Gastroesophageal sphincter (tissue), 4 donors: Measurements from ENCODE around the gene EPHA8. TPM values are rescaled to one million over a fixed set of nuclear protein-coding genes. Genes with fewer than 3 reads are reported as not detected.

Experiments
- ATAC-seq: fragments of 150-250 bp; one replicate; pipeline ENCODE4 v1.9.1; 2016; ENCODE audit warnings: mild to moderate bottlenecking, moderate library complexity
- H3K27ac ChIP-seq, 4 donors: fragments of 200-600 bp; sonication (generic) in 3 of 4; 1 replicate in 3 of 4; 2 replicates in 1 of 4; pipeline ENCODE4 v1.5.1; 2016 to 2019
- H3K27me3 ChIP-seq: fragments of 200-600 bp; sonication (generic); one replicate; pipeline ENCODE4 v1.5.1; 2019
- H3K36me3 ChIP-seq, 2 donors: fragments of 200-600 bp; sonication (generic); one replicate each; pipeline ENCODE4 v1.5.1; 2019; ENCODE audit warnings: control low read depth in 1 of 2
- H3K4me1 ChIP-seq, 3 donors: fragments of 200-600 bp; sonication (generic); 1 replicate in 2 of 3; 2 replicates in 1 of 3; pipeline ENCODE4 v1.5.1; 2016 to 2019; ENCODE audit warnings: control low read depth in 2 of 3
- H3K4me3 ChIP-seq, 2 donors: fragments of 200-600 bp; sonication (generic); one replicate each; pipeline ENCODE4 v1.5.1; 2019; ENCODE audit warnings: mild to moderate bottlenecking in 1 of 2, moderate library complexity in 1 of 2
- H3K9me3 ChIP-seq, 3 donors: fragments of 200-600 bp; sonication (generic); one replicate each; pipeline ENCODE4 v1.5.1; 2017 to 2019; ENCODE audit warnings: control low read depth in 2 of 3
- EP300 ChIP-seq: sonication (generic); formaldehyde crosslinking; IDR thresholded peaks from one replicate; pipeline ENCODE4 v1.6.1; 2017; ENCODE audit warnings: antibody characterized with exemption, mild to moderate bottlenecking
- POLR2A ChIP-seq, 2 donors: fragments of 450-650 bp; IDR thresholded peaks; one replicate each; pipeline ENCODE4 v1.6.1; 2017; ENCODE audit warnings: antibody characterized with exemption in 2 of 2, mild to moderate bottlenecking in 2 of 2, moderate library complexity in 1 of 2
- POLR2AphosphoS5 ChIP-seq: sonication (generic); formaldehyde crosslinking; IDR thresholded peaks from one replicate; pipeline ENCODE4 v1.6.1; 2017; ENCODE audit warnings: antibody characterized with exemption
- WGBS, 2 donors: methylation state at CpG; one replicate each; pipeline ENCODE4 v1.1.5; 2018; ENCODE audit warnings: low coverage in 1 of 2; 5-methylcytosine and 5-hydroxymethylcytosine counted together
- total RNA-seq, 4 donors: library from RNA; depleted of rRNA; stranded (reverse); fragments of >200 nt; gene quantifications; one replicate each; pipeline ENCODE4 v1.1.0, GENCODE V29; 2016
- TF ChIP-seq, protein P1 (sequence below), 4 experiments: fragments of 200-600 bp in 2 of 4; fragments of 450-650 bp in 2 of 4; sonication (generic) in 1 of 4; IDR thresholded peaks; one replicate each; pipeline ENCODE4 v1.5.1; 2017 to 2019; ENCODE audit warnings: antibody characterized with exemption in 4 of 4, mild to moderate bottlenecking in 2 of 4, moderate library complexity in 2 of 4

The EPHA8 gene
- total RNA-seq, 4 donors from 2014 or later: 0.08 to 0.37 (median 0.13) TPM; not detected in 1

DNA sequence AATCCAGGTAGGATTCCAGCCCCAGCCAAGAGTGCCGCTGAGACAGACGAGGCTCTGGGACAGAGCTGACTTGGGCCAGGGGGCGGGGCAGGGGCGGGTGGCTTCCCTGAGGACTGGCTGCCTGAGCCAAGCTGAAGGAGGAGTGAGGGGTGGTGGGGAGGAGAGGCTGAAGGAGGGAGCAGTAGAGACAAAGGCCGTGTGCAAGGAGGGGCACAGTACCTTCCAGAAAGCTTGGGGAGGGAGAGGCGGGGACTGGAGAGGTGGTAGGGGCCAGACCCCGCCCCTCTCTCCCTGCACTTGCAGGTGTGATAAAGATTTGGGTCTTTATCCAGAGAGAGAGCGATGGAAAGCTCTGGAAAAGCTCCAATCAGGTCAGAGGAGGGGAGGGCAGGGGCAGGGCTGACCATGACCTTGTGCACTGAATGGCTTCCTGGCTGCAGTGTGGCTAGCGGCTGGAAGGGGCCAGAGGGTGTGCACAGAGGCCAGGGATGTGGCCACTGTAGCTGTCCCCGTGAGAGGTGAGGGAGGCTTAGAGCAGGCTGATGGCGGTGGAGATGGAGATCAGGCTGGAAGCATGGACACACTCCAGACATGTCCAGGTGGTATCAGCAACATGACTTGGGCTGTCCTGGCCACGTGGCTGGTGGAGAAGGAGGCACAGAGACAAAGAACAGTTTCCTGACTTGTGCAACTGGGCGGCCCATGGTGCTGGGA, 6.7 kb upstream of the EPHA8 start:
- Histone ChIP-seq H3K9me3 (no peaks in the 10 kb centered on the region), H3K27ac (no peak overlapping the region), H3K27me3 (peaks cover 98% of the 10 kb centered on the region), H3K4me1 (no peaks in the 10 kb centered on the region), H3K4me3 (no peak overlapping the region), H3K36me3 (no peaks in the 10 kb centered on the region)
- TF ChIP-seq EP300 (no peak), POLR2A (IDR thresholded peaks at IDR 0.05) (no peak), POLR2AphosphoS5 (no peak)
- TF ChIP-seq, protein P1, sequence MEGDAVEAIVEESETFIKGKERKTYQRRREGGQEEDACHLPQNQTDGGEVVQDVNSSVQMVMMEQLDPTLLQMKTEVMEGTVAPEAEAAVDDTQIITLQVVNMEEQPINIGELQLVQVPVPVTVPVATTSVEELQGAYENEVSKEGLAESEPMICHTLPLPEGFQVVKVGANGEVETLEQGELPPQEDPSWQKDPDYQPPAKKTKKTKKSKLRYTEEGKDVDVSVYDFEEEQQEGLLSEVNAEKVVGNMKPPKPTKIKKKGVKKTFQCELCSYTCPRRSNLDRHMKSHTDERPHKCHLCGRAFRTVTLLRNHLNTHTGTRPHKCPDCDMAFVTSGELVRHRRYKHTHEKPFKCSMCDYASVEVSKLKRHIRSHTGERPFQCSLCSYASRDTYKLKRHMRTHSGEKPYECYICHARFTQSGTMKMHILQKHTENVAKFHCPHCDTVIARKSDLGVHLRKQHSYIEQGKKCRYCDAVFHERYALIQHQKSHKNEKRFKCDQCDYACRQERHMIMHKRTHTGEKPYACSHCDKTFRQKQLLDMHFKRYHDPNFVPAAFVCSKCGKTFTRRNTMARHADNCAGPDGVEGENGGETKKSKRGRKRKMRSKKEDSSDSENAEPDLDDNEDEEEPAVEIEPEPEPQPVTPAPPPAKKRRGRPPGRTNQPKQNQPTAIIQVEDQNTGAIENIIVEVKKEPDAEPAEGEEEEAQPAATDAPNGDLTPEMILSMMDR (IDR thresholded peaks at IDR 0.05): no peak
- ATAC-seq: no peak
- WGBS, 2 donors: 22 to 43% methylated on average over 5 to 6 of the region's 13 CpGs

DNA sequence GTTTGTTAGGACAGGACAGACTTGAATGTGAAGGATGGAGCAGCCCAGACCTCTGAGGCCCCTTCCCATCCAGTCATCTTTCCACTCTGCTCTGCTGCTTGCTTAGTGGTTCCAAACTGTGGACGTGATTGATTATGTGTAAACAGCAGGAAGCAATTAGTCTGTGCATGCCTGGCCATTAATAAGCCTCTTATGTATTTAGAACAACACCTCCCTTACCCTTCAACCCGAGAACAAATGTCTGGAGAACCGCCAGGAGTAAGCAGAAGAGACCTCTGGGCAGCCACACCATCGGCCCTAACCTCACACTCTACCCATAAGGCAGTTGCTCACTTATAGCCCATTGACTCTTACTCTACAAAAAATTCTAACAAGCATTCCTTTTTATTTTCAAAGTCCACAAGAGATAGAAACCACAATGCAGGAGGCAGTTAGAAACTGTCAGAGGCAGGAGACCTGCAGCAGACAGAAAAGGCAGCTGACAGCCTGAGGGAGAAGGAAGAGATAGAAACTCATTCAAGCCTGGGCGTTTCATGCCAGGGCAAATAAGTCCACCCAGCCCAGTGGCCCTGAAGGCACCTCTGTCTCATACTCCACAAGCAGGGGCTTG, 5.8 kb upstream of the EPHA8 start:
- Histone ChIP-seq H3K4me1 (no peaks in the 10 kb centered on the region), H3K27me3 (peaks cover 98% of the 10 kb centered on the region), H3K36me3 (no peaks in the 10 kb centered on the region), H3K9me3 (no peaks in the 10 kb centered on the region), H3K27ac (no peak overlapping the region), H3K4me3 (no peak overlapping the region)
- ATAC-seq: no peak
- 25% methylated on average over 5 of the region's 5 CpGs; no CpG with 5 or more reads in 1 of the 2 donors for WGBS, 2 donors
- TF ChIP-seq POLR2AphosphoS5 (no peak), EP300 (no peak)
- TF ChIP-seq, protein P1 (IDR thresholded peaks at IDR 0.05): no peak

DNA sequence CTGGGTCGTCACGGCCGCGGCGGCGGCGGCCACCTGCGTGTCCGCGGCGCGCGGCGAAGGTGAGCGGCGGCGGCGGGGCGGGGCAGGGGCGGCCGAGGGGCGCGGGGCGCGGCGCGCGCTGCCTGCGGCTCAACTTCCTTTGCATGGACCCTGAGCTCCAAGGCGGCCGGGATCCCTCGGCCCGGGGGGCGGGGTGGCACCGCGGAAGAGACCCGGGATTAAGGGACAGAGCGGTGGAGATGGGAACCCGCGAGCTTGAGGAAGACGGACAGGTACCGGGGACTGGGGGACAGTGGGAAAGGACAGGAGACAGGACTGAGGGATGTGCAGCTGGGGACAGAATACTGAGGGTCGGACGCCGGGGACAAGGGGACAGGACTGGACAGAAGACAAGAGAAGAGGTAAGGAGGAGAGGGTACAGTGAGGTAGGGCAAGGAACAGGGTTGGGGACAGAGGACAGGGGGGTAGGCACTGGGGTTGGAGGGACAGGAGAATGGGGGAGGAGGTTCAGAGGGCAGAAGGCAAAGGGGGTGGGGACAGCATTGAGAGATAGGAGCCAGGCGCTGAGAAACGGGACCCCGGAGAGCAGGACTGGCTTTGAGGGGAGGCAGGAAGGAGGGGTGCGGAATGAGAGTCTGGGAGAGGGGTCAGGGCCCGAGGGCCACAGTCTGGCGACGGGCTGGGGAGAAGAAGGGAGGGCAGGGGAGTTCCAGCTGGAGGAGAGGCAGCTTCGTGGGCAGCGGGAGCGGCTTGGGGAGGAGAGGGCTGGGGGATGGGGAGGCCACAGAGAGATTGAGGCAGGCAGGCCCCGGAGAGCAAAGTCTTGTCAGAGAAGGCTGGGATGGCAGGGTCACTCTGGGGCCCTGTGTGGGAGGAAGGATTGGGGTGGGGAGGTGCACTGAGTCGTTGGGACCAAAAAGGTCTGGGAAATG, 648 bp downstream of the EPHA8 start:
- H3K9me3 ChIP-seq: no peaks in the 10 kb centered on the region
- peaks cover 93% of the 10 kb centered on the region for H3K27me3 ChIP-seq
- H3K4me3 ChIP-seq: no peak overlapping the region
- no peaks in the 10 kb centered on the region for H3K36me3 ChIP-seq
- TF ChIP-seq POLR2A (IDR thresholded peaks at IDR 0.05) (no peak), POLR2AphosphoS5 (no peak), EP300 (no peak)
- TF ChIP-seq, protein P1 (IDR thresholded peaks at IDR 0.05): no peak
- WGBS, 2 donors: 13 to 18% methylated on average over 14 to 15 of the region's 57 CpGs
- no peak for ATAC-seq
- H3K4me1 ChIP-seq: peaks cover 0 to 14% (median 0%) of the 10 kb centered on the region in 3 donors
- H3K27ac ChIP-seq: no peak overlapping the region

DNA sequence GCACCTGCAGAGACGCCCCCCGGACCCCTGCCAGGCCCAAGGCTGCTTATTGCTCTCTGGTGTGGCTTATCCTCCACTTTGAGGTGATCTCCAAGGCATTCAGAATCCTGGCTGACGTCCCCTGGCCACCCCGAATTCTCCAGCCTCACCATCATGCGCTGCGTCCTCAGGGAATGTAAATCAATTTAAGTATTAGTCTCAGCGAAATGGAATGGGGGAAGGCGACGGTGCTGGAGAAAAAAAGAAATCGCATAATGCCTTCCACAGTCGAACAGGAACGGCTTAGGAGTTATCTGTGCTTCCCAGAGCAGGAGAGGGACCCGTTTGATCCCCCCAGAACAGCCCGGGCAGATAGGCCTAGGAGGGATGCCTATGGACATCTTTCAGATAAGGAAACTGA, 2.9 kb downstream of the EPHA8 start:
- no peak for ATAC-seq
- Histone ChIP-seq H3K36me3 (no peaks in the 10 kb centered on the region), H3K4me3 (no peak overlapping the region), H3K4me1 (peaks cover 0 to 14% (median 0%) of the 10 kb centered on the region in 3 donors), H3K27me3 (peaks cover 91% of the 10 kb centered on the region), H3K9me3 (no peaks in the 10 kb centered on the region), H3K27ac (no peak overlapping the region)
- WGBS, 2 donors: 45 to 93% methylated on average over 4 to 11 of the region's 14 CpGs
- TF ChIP-seq, protein P1 (IDR thresholded peaks at IDR 0.05): no peak
- TF ChIP-seq EP300: no peak
- no peak for TF ChIP-seq POLR2A (IDR thresholded peaks at IDR 0.05)
- no peak for TF ChIP-seq POLR2AphosphoS5
